ENCODE results near the gene USP5.

The USP5 gene

GRCh38 chr12:6909421-6910145 lies 57.6 kb downstream of the USP5 start:
- H3K4me3 ChIP-seq (ENCODE audit: low read depth, low read length), result no peak overlapping the region

DNA sequence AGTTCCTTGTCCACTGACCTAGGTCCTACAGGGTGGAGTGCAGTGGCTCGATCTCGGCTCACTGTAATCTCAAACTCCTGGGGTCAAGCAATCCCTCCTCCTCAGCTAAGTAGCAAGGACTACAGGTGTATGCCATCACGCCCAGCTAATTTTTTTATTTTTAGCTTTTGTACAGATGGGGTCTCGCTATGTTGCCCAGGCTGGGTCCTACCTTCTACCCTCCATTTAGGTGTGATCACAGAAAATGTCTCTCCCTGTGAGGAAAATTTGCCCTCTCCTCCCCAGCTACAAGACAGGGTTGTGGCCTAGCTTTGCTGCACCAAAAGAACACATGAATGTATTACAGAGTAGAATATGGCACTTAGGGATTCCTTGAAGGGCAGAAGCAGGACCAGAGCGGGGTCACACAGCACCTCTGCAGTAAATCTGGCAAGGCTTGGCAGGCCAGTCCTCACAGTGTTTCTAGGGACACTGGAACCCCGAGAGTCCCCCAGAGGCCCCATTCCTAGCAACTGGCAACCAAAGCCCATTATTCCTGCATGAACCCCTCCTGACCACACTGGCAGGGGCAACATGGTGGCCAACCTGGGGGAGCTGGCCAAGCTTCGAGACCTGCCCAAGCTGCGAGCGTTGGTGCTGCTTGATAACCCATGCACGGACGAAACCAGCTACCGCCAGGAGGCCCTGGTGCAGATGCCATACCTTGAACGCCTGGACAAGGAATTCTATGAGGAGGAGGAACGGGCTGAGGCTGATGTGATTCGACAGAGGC lies 60.4 kb downstream of the USP5 start:
- H3K4me3 ChIP-seq (ENCODE audit: low read depth, low read length), result no peak overlapping the region

GRCh38 chr12:6914246-6914946 lies 62.4 kb downstream of the USP5 start, which contains the start of gene ENO2:
ENO2 (plus strand) TSS chr12:6914580; CDS start chr12:6915833, 1,253 bp downstream.
- peak within 1 kb of the TSS; percentile 67 for H3K4me3 ChIP-seq (ENCODE audit: low read depth, low read length)

DNA sequence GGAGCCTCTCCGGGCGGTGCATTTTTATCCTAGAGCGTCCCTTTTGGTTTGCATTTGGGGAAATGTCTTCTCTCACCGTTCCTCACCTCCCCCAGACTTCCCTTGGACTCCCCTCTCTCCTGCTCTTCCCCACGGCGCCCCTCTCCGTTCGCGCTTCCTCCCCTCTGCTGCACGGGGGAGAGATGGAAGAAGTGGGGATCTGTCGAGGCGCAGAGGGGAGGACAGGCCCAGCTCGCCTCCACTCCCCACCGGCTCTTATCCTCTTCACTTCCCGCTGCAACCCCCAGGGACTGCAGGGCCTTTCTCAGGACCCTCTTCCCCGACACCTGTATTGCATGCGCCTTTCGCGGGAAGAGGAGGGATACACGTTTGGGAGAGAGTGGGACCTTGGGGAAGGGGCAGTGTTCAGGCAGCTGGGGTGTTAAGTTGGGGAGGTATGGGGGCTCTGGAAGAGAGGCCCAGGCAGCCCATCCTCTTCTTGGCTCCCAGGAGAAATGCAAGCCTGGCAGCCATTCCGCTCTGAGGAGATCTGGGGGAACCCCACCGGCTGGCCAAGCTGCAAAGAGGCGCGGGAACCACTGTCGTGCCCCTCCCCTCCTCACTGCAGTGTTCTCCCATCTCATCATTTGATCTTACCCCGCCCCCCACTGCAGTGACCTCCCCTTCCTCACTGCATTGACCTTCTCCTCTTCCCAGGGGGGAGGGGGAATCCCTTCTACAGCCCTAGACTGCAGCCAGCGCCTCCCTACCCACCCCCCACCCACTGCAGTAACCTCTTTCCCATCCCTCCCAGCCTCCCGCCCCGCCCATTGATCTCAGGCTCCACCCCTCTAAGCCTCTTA lies 63.2 kb downstream of the USP5 start:
- peak overlapping the region; percentile 67 for H3K4me3 ChIP-seq (ENCODE audit: low read depth, low read length)

GRCh38 chr12:6915789-6916285 lies 63.9 kb downstream of the USP5 start:
- no peak overlapping the region for H3K4me3 ChIP-seq (ENCODE audit: low read depth, low read length)

All from iPS-11a (cell line).